Measurements from ENCODE around the gene PHTF2.
"Not testable (repeated sequence)": the region's sequence is repeated elsewhere in the genome, so short reads cannot be mapped to it uniquely, and the experiment has no call there.

The PHTF2 gene

DNA sequence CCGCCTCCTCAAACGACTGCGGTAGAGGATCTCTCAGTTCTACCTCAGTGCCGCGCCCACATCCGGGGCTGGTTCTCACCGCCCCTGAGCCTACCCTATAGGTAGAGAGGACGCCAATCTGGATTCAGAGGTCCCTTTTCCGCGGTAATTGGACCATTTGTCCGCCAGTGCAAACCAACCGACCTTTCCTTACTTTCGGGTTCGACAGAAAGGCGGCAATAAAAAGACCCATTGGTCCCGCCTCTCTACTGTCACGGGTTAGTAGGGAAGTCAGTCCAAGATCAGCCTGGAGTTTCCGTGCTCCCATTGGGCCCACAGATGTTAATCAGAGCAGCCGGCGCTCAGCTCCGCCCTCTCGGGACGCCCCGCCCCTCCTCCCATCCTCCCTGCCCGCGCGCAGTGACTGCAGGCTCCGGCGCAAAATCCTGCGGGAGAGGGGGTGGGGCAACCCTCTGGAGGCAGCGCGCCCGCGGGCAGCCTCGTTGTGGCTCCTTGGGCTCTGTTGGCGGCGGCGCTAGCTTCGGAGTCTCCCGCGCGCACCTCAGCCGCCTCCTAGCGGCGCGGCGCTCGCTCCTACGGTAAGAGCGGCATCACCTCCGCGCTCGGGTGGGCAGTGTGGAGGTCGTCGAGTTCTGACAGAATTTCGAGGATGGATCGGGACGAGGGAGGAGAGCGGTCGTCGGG lies at the start of gene PHTF2, which contains the start of gene TMEM60:
Gene PHTF2, plus strand, starts transcription at position 380 of the 684 bp plus-strand sequence.
Gene TMEM60, minus strand, starts transcription at position 41 of the 684 bp plus-strand sequence. CDS start 4,061 bp downstream, outside the sequence.
- peak; percentile 100 for DNase-seq

- peak; percentile 85 for DNase-seq
These were observed 46.6 kb upstream of the PHTF2 start for GRCh38 chr7:77752016-77752415.

DNA sequence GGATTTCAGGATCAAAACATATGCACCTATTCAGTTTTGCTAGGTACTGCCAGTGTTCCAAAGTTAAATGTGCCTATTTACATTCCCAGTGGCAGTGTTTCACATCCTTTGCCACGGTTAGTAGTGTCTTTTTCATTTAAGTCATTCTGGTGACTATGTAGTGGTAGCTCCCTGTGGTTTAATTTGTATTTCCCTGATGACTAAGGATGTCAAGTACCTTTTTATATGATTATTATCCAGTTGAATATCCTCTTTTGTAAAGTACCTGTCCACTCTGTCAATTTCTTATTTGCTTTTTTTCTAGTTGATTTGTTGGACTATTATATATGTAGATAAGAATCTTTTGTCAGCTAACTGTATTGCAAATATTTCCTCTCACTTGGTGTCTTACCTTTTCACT lies 45.4 kb upstream of the PHTF2 start:
- no peak for DNase-seq

DNA sequence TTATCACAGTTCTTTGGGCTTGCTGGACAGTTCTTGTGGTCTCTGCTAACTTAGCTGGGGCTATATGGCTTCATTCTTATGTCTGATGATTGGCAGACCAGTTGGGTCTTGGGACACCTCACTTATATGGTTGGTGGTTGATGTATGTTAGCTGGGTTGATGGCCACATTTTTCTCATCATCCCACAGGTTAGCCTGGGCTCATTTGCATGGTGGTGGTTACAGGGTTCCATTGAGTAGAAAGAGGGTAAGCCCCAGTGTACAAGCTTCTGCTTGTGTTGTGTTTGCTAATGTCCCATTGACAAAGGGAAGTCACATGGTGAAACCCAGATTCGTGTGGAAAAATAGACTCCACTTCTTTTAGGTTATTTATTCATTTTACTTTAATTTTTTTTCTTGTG lies 41.0 kb upstream of the PHTF2 start:
- no peak for DNase-seq

DNA sequence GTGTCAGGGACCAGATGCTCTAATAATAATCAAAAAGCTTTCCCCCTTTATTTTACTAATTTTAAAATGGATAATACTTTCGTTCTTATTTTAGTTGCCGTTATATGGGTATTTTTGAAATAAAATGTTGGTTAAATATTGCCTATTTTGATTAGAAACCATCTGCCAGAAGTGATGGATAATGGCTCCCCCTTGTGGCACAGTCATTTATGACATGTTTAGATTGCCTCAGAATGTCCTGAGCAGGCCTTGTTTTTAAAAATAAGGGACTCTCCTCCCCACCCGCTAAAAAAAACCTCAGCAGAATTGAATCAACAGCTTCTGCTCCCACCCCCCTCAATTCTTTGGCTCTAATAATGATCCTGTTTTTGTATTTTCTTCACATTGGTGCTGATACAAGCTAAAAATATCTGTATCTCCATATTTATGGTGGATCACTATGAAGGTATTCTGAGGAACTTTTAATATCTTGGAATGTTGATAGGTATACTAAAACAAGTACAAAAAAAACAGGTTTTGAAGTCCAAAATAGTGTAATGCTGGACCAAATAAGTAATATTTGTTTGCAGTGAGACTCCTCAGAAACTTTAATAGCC lies 39.2 kb upstream of the PHTF2 start:
- peak; percentile 88 for DNase-seq

DNA sequence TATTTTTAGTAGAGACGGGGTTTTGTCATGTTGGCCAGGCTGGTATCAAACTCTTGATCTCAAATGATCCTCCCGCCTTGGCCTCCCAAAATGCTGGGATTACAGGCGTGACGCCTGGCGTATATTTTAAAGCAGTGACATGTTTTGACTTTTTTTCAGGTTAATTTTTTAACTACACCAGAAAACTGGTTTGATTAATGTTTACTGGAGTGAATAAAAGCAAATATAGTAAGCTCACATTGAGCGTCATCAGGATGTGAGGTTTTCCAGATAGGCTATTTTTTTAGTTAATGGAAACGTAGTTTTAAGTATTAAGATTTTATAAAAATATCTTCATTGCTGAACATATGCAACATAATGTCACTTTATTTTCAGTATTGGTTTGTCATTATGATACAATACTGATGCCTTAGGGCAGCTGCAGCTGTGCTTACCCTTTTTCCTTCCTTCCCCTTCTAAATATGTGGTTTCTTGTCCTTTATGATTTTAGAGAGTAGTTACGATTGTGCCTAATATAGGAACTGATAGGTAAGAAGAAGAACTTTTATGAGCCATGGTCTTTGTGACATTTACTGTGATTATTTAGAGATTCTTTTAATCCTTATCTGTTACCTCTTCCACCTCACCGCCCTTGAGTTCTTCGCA lies 37.6 kb upstream of the PHTF2 start:
- no peak for DNase-seq

GRCh38 chr7:77765481-77765880 lies 33.1 kb upstream of the PHTF2 start:
- DNase-seq = no peak

- DNase-seq = no peak
These were observed 32.4 kb upstream of the PHTF2 start for GRCh38 chr7:77765906-77766800.

GRCh38 chr7:77766801-77767605 lies 31.6 kb upstream of the PHTF2 start:
- no peak for DNase-seq

GRCh38 chr7:77770316-77770715 lies 28.3 kb upstream of the PHTF2 start:
- no peak for DNase-seq

GRCh38 chr7:77771901-77772300 lies 26.7 kb upstream of the PHTF2 start:
- no peak for DNase-seq

DNA sequence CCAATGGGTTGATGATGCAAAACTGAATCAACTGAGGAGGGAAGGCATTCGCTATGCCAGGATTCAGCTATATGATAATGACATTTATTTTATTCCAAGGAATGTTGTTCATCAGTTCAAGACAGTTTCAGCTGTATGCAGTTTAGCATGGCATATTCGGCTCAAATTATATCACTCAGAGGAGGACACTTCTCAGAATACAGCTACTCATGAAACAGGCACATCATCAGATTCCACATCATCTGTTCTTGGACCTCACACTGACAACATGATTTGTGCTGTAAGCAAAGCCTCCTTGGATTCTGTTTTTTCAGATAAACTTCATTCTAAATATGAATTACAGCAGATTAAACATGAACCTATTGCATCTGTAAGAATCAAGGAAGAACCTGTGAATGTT lies 20.0 kb upstream of the PHTF2 start:
- DNase-seq = no peak

DNA sequence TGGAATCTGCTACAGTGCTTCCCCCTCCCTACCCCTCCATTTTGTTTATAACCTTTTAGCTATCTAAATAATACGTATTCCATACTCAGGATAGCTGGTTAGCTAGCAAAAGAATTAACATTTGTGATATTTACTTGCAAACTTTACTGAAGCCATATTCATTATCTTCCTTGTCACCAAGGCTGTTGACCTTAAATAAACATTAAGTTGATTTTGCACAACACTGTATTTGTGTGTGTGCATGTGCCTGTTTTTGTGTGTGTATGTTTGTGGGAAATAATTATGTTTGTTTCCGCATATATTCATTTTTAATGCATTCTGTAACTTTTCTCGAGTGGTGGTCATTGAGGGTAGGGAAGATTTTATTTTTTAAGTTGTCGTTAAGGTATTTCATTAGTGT lies 16.2 kb upstream of the PHTF2 start:
- DNase-seq = no peak

- no peak for DNase-seq
These were observed 15.5 kb upstream of the PHTF2 start for GRCh38 chr7:77783111-77783510.

- no peak for DNase-seq
These were observed 15.0 kb upstream of the PHTF2 start for GRCh38 chr7:77783545-77783944.

- DNase-seq = not testable (repeated sequence)
These were observed 14.1 kb upstream of the PHTF2 start for GRCh38 chr7:77784426-77784825.

DNA sequence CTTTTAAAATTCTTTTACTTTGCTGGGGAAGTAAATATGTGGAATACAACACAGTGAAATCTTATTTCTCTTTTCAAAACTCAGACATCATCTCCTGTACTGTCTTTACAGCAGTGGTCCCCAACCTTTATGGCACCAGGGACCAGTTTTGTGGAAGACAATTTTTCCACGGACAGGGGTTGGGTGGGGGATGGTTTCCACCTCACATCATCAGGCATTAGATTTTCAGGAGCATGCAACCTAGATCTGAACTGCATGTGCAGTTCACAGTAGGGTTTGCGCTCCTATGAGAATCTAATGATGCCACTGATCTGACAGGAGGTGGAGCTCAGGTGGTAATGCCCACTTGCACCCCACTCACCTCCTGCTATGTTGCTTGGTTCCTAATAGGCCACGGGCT lies 12.6 kb upstream of the PHTF2 start:
- DNase-seq = no peak

DNA sequence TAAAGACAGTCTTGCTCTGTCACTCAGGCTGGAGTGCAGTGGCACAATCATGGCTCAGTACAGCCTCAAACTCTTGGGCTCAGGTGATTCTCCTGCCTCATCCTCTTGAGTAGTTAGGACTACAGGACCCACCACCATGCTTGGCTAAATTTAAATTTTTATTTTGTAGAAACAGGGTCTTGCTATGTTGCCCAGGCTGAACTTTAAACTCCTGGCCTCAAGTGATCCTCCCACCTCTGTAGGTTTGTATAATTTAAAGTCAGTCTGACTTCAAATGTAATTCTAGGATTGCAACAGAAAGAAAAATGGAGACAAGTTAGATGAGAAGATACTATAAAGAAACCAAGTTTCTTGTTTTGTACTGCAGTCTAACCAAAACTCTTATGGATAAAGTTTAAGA lies 11.8 kb upstream of the PHTF2 start:
- DNase-seq = no peak

DNA sequence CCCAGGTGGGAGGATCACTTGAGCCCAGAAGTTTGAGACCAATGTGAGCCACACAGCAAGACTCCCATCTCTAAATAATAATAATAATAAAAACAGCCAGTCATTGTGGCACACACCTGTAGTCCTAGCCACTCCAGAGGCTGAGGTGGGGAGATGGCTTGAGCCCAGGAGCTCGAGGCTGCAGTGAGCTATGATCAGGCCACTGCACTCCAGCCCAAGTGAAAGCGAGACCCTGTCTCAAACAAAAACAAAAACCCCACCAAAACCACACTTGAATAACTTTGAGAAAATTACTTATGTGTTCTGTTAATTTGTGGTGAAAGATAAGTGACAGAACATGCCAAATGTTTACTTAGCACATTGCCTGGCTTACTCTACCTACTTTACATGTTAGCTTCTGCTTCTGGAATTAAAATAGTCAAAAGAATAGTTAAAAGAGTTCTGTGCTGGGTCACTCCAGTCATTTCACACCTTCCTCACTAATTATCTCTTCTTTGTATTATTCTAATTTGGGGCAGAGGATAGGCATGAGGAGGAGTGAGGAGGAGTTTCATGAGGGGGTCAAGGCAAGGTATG lies 10.2 kb upstream of the PHTF2 start:
- DNase-seq = no peak

DNA sequence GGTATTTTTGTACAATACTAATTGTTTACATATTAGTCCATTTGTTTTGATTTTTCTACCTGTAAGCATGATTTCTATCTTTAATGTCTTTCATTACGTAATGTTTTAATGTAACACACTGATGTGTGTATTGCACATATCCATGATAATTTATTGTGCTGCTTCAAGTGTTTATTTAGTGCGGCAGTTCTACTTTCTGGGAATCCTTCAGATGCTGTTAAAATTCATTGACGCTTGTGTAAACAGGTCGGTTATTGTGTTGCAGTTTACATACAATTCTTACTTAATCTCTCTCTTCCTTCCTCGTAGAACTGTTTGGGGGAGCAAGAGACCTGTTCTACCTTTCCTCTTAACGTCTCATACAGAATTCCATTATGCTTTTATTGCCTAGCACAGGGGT lies 7.2 kb upstream of the PHTF2 start:
- DNase-seq = no peak

DNA sequence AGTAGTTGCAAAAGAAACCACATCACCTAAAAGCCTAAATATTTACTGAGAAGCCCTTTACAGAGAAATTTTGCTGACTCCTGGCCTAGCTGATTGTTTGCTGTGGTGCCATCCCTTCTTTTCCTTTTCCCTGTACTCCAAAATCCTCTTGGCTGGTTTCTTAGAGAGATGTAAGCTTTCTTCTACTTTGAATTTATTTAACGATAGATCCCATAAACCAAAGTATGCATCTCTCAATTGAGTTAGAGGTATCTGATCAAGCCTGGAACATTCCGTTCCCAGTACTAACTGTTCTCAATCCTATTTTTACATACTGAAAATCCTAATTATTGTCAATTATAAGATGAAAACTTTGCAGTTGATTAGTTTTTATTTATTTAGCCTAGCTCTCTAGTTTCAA lies 6.6 kb upstream of the PHTF2 start:
- DNase-seq = no peak

DNA sequence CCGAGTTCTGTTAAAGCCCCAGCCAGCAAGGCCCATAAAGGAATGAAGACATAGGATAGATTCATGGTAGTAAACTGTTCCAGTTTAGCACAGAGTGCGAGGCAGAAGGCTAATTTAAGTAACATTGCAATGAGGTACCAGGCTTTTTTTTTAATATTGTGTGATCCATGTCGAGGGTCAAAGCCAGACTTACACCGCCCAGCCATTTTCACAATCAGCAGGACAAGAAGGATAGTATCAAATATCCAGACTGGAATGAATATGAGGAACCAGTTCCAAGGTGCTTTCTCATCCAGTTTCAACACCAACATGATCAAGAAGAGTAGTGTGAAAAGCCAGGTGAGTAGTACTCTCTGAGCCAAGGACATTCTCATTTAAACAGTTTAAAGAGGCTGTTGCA lies 4.6 kb upstream of the PHTF2 start:
- DNase-seq = no peak

Measured in hematopoietic multipotent progenitor cell treated with erythropoietin and hydrocortisone succinate and interleukin-3 and kit ligand, for 6 days (in vitro differentiated cells).